ENCODE results near the gene CHD6.

- TF ChIP-seq, protein P1, sequence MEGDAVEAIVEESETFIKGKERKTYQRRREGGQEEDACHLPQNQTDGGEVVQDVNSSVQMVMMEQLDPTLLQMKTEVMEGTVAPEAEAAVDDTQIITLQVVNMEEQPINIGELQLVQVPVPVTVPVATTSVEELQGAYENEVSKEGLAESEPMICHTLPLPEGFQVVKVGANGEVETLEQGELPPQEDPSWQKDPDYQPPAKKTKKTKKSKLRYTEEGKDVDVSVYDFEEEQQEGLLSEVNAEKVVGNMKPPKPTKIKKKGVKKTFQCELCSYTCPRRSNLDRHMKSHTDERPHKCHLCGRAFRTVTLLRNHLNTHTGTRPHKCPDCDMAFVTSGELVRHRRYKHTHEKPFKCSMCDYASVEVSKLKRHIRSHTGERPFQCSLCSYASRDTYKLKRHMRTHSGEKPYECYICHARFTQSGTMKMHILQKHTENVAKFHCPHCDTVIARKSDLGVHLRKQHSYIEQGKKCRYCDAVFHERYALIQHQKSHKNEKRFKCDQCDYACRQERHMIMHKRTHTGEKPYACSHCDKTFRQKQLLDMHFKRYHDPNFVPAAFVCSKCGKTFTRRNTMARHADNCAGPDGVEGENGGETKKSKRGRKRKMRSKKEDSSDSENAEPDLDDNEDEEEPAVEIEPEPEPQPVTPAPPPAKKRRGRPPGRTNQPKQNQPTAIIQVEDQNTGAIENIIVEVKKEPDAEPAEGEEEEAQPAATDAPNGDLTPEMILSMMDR (optimal IDR thresholded peaks at IDR 0.05 in 1 of 3, IDR thresholded peaks at IDR 0.05 in 1 of 3, conservative IDR thresholded peaks at IDR 0.05 in 1 of 3; ENCODE audit: extremely low read depth in 1 of 3, insufficient read depth in 2 of 3, low read length in 3 of 3), result no peak
- no peak for TF ChIP-seq EZH2 (IDR thresholded peaks at IDR 0.05; ENCODE audit: low read length)
Observed at GRCh38 chr20:41440882-41441281, 177.3 kb downstream of the CHD6 start.

Data from keratinocyte (primary cell).